Kidney epithelial cell (primary cell): Measurements from ENCODE around the gene ACER1. TPM values are rescaled to one million over a fixed set of nuclear protein-coding genes. Genes with fewer than 3 reads are reported as not detected.

Experiments used
- DNase-seq: peaks from one replicate; pipeline ENCODE4 v3.0.0-alpha.2; 2010; ENCODE audit warnings: low read depth
- H3K27me3 ChIP-seq: 2 replicates; pipeline ENCODE4 v1.6.0; 2011; ENCODE audit warnings: low read length; ENCODE audit not compliant: control insufficient read depth, insufficient read depth
- H3K36me3 ChIP-seq: 2 replicates; pipeline ENCODE4 v1.5.1; 2011; ENCODE audit warnings: low read length; ENCODE audit not compliant: control insufficient read depth, insufficient read depth
- H3K4me3 ChIP-seq: 2 replicates; pipeline ENCODE4 v1.5.1; 2011; ENCODE audit warnings: low read depth, mild to moderate bottlenecking, control low read depth, low read length
- total RNA-seq: library from RNA; depleted of rRNA; stranded (reverse); fragments of >200 nt; gene quantifications from 2 replicates; pipeline ENCODE4 v1.2.3, GENCODE V29; 2015
- TF ChIP-seq, protein P1 (sequence below): IDR thresholded peaks from 2 replicates; pipeline ENCODE4 v1.5.1; 2011; ENCODE audit warnings: mild to moderate bottlenecking, moderate library complexity, low read length, control low read depth, inconsistent platforms; ENCODE audit not compliant: insufficient read depth, poor library complexity, severe bottlenecking

The ACER1 gene
- total RNA-seq, 1 donor from 2014 or later = not detected

DNA sequence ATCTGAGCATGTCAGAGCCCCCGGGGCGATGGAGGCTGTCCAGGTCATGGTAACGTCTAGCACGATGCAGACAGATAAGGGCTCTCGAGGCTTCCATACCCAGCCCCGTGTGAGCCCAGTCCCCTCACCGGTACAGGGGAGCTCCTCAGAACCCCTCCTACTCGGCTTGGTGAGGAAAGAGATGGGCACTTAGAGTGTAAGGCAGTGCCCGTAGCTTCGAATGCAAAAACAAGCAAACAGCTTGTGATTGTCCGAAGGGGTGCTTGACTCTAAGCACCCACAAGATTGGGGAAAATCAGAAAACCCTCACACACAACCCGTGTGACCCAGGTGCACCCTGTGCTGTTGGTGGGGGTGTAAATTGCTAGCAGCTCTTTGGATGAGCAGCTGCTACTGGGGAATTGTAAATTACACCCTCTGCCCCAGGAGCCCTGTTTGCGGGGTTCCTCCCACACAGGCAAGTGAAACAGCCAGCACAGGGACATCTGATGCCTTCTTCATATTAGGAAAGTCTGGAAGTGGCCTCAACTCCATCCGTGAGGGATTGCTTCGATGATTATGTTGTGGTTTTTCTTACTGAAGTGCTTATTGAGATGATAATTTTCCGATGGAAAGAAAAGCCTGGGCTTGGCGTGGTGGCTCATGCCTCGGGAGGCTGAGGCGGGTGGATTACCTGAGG is 43.2 kb upstream of the ACER1 start:
- TF ChIP-seq, protein P1, sequence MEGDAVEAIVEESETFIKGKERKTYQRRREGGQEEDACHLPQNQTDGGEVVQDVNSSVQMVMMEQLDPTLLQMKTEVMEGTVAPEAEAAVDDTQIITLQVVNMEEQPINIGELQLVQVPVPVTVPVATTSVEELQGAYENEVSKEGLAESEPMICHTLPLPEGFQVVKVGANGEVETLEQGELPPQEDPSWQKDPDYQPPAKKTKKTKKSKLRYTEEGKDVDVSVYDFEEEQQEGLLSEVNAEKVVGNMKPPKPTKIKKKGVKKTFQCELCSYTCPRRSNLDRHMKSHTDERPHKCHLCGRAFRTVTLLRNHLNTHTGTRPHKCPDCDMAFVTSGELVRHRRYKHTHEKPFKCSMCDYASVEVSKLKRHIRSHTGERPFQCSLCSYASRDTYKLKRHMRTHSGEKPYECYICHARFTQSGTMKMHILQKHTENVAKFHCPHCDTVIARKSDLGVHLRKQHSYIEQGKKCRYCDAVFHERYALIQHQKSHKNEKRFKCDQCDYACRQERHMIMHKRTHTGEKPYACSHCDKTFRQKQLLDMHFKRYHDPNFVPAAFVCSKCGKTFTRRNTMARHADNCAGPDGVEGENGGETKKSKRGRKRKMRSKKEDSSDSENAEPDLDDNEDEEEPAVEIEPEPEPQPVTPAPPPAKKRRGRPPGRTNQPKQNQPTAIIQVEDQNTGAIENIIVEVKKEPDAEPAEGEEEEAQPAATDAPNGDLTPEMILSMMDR = no peak
- Histone ChIP-seq H3K27me3 (no peaks in the 10 kb centered on the region), H3K4me3 (no peak overlapping the region), H3K36me3 (peaks cover 1% of the 10 kb centered on the region)
- no peak for DNase-seq

DNA sequence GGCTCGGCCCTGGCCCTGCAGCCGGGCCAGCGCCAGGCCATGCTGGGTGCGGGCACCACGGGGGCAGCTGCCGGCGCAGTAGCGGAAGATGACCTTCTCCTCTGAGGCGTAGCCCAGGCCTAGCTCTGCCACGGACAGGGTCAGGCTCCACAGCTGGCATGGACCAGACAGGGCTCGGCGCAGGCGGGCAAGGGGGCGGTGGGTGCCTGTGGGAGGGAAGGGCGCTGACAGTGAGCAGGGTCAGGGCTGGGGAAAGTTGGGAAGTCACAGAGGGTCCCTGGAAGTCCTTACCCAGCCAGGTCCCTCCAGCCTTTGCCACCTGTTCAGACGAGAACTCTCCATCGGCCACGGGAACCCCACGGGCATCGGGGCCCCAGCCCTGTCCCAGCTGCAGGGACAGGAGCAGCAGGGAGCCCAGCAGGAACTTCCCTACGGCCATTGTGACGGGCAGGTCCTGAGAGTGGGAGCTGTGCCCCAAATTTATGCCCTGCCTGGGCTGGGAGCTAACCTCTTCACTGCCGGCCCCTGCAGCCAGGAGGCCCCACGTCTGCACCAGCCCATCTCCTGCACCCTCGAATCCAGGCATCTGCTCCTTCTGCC is 42.1 kb upstream of the ACER1 start, which contains the start of gene PSPN:
PSPN (minus strand) TSS at position 523 of the 600 bp plus-strand sequence; CDS start at position 439, 84 bp downstream.
- no peak for DNase-seq
- Histone ChIP-seq H3K36me3 (peaks cover 1% of the 10 kb centered on the region), H3K27me3 (no peaks in the 10 kb centered on the region), H3K4me3 (no peak within 1 kb of the TSS)
- TF ChIP-seq, protein P1 = no peak

DNA sequence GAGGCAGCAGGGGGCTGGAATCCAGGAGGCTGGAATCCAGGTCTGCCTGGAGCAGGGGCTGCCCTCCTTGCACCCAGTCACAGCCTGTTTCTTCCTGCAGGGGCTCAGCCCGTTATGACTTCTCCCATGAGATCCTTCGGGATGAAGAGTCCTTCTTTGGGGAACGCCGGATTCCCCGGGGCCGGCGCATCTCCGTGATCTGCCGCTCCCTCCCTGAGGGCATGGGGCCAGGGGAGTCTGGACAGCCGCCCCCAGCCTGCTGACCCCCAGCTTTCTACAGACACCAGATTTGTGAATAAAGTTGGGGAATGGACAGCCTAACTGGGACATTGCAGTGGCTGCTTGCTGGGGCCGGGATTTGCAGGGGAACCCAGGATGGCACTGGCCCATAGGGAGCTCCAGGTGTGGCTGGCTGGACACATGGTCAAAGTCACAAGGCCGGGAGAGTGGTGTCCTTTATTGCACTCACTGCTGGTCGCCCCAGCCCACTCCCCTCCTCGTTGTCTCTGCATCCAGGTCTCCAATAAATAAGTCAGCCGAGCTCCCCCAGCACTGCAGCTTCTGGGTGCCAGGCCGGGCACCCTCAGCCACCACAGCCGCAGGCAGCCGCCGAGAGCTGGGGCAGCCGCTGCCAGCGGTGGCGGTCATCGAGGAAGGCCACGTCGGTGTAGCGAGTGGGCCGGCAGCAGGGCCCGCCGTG is 41.4 kb upstream of the ACER1 start:
- TF ChIP-seq, protein P1 = no peak

DNA sequence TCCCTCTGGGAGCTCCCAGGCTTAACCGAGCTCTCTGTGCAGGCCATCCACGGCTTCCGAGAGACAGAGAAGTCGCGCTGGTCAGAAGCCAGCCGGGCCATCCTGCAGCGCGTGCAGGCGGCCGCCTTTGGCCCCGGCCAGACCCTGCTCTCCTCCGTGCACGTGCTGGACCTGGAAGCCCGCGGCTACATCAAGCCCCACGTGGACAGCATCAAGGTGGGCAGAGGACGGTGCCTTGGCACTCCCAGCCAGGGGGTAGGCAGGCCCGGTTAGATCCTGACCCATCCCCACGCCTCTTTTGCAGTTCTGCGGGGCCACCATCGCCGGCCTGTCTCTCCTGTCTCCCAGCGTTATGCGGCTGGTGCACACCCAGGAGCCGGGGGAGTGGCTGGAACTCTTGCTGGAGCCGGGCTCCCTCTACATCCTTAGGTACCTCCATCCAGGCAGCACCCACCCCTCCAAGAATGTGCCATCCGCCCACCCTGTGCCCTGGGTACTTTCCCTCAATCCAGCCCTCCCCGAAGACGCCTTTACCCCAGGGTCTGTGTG is 40.8 kb upstream of the ACER1 start:
- DNase-seq = no peak
- H3K27me3 ChIP-seq = no peaks in the 10 kb centered on the region
- TF ChIP-seq, protein P1 = no peak
- no peaks in the 10 kb centered on the region for H3K36me3 ChIP-seq
- no peak overlapping the region for H3K4me3 ChIP-seq

More for the DNA sequence above, 41.4 kb upstream of the ACER1 start:
- no peak for DNase-seq
- Histone ChIP-seq H3K27me3 (no peaks in the 10 kb centered on the region), H3K4me3 (no peak overlapping the region), H3K36me3 (peaks cover under 1% of the 10 kb centered on the region)

DNA sequence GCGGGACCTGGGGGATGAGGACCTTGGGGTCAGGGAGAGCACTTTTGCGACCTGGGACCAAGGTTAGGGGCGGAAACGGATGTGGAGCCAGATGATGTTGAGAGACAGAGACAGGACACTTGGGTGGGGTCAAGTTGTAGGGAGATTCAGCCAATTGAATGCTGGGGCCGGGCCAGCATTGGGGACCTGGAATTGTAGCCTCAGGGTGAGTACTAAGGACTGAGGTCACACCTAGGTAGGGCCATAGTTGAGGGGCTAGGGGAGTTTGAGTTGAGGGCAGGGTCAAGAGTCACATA is 40.3 kb upstream of the ACER1 start:
- no peak for DNase-seq
- Histone ChIP-seq H3K4me3 (peak overlapping the region; percentile 50), H3K36me3 (no peaks in the 10 kb centered on the region), H3K27me3 (no peaks in the 10 kb centered on the region)
- TF ChIP-seq, protein P1 = no peak
